ENCODE results near the gene FASN. TPM values are rescaled to one million over a fixed set of nuclear protein-coding genes. Genes with fewer than 3 reads are reported as not detected.

Gene FASN
- total and polyA plus RNA-seq, 2 donors (not counting 3 experiments of a cell fraction or from before 2014, with no cell fraction given) = 101 to 360 TPM

DNA sequence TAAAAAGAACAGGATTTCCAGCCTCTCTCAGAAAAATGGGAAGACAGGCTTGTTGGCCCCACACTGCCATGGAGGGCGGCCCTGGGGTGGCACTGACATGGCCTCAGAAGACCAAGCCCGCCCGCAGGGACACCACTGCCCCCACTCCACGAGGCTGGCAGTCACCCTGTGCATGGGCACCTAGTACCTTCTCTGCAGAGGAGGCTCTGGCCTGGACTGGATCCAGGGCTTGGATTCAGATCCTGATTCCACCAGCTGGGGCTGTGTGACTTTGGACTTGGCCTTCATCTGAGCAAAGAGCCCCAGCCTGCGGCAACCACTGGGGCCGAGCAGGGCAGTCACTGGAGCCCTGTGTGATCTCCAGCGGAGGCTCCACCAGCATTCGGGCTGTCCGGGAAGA lies 16.8 kb upstream of the FASN start:
- DNase-seq (ENCODE audit: low read depth, low spot score) = no peak
- no peaks in the 10 kb centered on the region for H3K36me3 ChIP-seq (ENCODE audit: control insufficient read depth in 2 of 2, extremely low read depth in 1 of 2, insufficient read depth in 2 of 2, low read length in 2 of 2)
- H3K79me2 ChIP-seq (ENCODE audit: control insufficient read depth, insufficient read depth, low read length) = no peaks in the 10 kb centered on the region
- no peak overlapping the region for H3K4me3 ChIP-seq (replicated peaks in 1 of 3; ENCODE audit: insufficient read depth in 1 of 3, low read depth in 1 of 3, low read length in 3 of 3)
- no peak overlapping the region for H3K4me2 ChIP-seq (ENCODE audit: insufficient read depth, low read length)
- TF ChIP-seq MYC (IDR thresholded peaks at IDR 0.05; ENCODE audit: low read depth, low read length) = no peak
- TF ChIP-seq FOS (IDR thresholded peaks at IDR 0.05; ENCODE audit: borderline replicate concordance, insufficient read depth, low read length) = no peak
- TF ChIP-seq GATA2 (IDR thresholded peaks at IDR 0.05; ENCODE audit: insufficient read depth, insufficient read length, low read depth, low read length) = no peak
- no TSS peak for BruUV-seq (replicated peaks)
- H2AFZ ChIP-seq (ENCODE audit: low read depth, low read length) = no peak overlapping the region
- H4K20me1 ChIP-seq (replicated peaks; ENCODE audit: control insufficient read depth, extremely low read depth, insufficient read depth, low read length) = no peaks in the 10 kb centered on the region
- dilution Hi-C loops (cut with MboI; ENCODE audit: extremely low pct_ligation_motif_present, low sequenced_read_pairs) (no loop called here), intact Hi-C loops (cut with micrococcal nuclease) (no loop called here)
- H3K9me3 ChIP-seq (replicated peaks; ENCODE audit: control insufficient read depth, insufficient read depth, low read length) = no peaks in the 10 kb centered on the region
- CTCF ChIA-PET = no interaction called here
- H3K9me1 ChIP-seq (replicated peaks; ENCODE audit: control insufficient read depth, extremely low read depth, insufficient read depth, low read length) = no peaks in the 10 kb centered on the region
- H3K4me1 ChIP-seq (ENCODE audit: control insufficient read depth, extremely low read depth, insufficient read depth, low read length) = no peaks in the 10 kb centered on the region
- POLR2A ChIA-PET = no interaction called here
- no peak for FAIRE-seq
- H3K27me3 ChIP-seq (ENCODE audit: control insufficient read depth in 2 of 2, insufficient read depth in 2 of 2, low read length in 2 of 2) = no peaks in the 10 kb centered on the region
- no peak overlapping the region for H3K9ac ChIP-seq (replicated peaks; ENCODE audit: extremely low read depth, insufficient read depth, low read length)
- no peak overlapping the region for H3K27ac ChIP-seq (ENCODE audit: insufficient read depth, low read depth, low read length)

DNA sequence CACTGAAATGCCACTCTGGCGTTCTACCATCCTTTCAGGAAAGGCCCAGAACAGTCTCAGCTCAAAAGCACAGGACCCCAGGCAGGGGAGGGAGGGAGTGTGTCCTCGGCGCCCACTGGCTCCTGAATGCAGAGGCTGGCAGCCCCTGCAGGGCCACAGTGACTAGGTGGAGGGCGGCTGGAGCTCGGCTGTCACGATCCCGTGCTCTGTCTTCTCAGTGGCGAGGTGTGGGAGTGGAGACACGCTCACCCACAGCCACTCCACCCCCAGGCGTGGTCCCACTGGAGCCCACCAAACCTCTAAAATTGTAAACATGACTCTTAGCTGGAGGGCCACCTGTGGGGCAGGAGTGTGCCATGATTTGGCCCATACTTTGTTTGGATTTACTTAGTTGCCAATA lies 16.4 kb upstream of the FASN start:
- no peaks in the 10 kb centered on the region for H3K36me3 ChIP-seq (ENCODE audit: control insufficient read depth in 2 of 2, extremely low read depth in 1 of 2, insufficient read depth in 2 of 2, low read length in 2 of 2)
- H3K27ac ChIP-seq (ENCODE audit: insufficient read depth, low read depth, low read length) = no peak overlapping the region
- CTCF ChIA-PET = no interaction called here
- POLR2A ChIA-PET = no interaction called here
- H2AFZ ChIP-seq (ENCODE audit: low read depth, low read length) = no peak overlapping the region
- no peaks in the 10 kb centered on the region for H3K79me2 ChIP-seq (ENCODE audit: control insufficient read depth, insufficient read depth, low read length)
- no peaks in the 10 kb centered on the region for H3K27me3 ChIP-seq (ENCODE audit: control insufficient read depth in 2 of 2, insufficient read depth in 2 of 2, low read length in 2 of 2)
- TF ChIP-seq FOS (IDR thresholded peaks at IDR 0.05; ENCODE audit: borderline replicate concordance, insufficient read depth, low read length) (no peak), MYC (IDR thresholded peaks at IDR 0.05; ENCODE audit: low read depth, low read length) (no peak), EZH2 (IDR thresholded peaks at IDR 0.05; ENCODE audit: borderline replicate concordance, low read depth, low read length, severe bottlenecking) (no peak)
- no peak overlapping the region for H3K4me2 ChIP-seq (ENCODE audit: insufficient read depth, low read length)
- BruUV-seq (replicated peaks) = no TSS peak
- H4K20me1 ChIP-seq (replicated peaks; ENCODE audit: control insufficient read depth, extremely low read depth, insufficient read depth, low read length) = no peaks in the 10 kb centered on the region
- intact Hi-C loops (cut with micrococcal nuclease) = no loop called here
- no peaks in the 10 kb centered on the region for H3K9me3 ChIP-seq (replicated peaks; ENCODE audit: control insufficient read depth, insufficient read depth, low read length)
- no peaks in the 10 kb centered on the region for H3K4me1 ChIP-seq (ENCODE audit: control insufficient read depth, extremely low read depth, insufficient read depth, low read length)
- no peaks in the 10 kb centered on the region for H3K9me1 ChIP-seq (replicated peaks; ENCODE audit: control insufficient read depth, extremely low read depth, insufficient read depth, low read length)
- dilution Hi-C loops (cut with MboI; ENCODE audit: extremely low pct_ligation_motif_present, low sequenced_read_pairs) = no loop called here
- DNase-seq (ENCODE audit: low read depth, low spot score) (no peak), FAIRE-seq (no peak)
- H3K9ac ChIP-seq (replicated peaks; ENCODE audit: extremely low read depth, insufficient read depth, low read length) = no peak overlapping the region
- H3K4me3 ChIP-seq (replicated peaks in 1 of 3; ENCODE audit: insufficient read depth in 1 of 3, low read depth in 1 of 3, low read length in 3 of 3) = no peak overlapping the region
